Colonic mucosa (tissue), 4 donors: Measurements from ENCODE around the gene SCML2. TPM values are rescaled to one million over a fixed set of nuclear protein-coding genes. Genes with fewer than 3 reads are reported as not detected.
"Not testable (repeated sequence)": the region's sequence is repeated elsewhere in the genome, so short reads cannot be mapped to it uniquely, and the experiment has no call there.

Experiments used
- DNase-seq: peaks from one replicate; pipeline ENCODE4 v3.0.0-alpha.2; 2020
- H3K27ac ChIP-seq: fragments of 200-600 bp; one replicate; pipeline ENCODE4 v1.8.0; 2021
- H3K27me3 ChIP-seq: fragments of 200-600 bp; one replicate; pipeline ENCODE4 v1.8.0; 2021
- H3K36me3 ChIP-seq: fragments of 200-600 bp; one replicate; pipeline ENCODE4 v1.8.0; 2021
- H3K4me1 ChIP-seq: fragments of 200-600 bp; one replicate; pipeline ENCODE4 v1.8.0; 2021; ENCODE audit warnings: mild to moderate bottlenecking
- H3K4me3 ChIP-seq: fragments of 200-600 bp; one replicate; pipeline ENCODE4 v1.8.0; 2021
- H3K9ac ChIP-seq, 2 donors: one replicate each; pipeline ENCODE4 v1.7.0; 2013; ENCODE audit warnings: control low read depth in 2 of 2, low read depth in 2 of 2, low read length in 2 of 2
- H3K9me3 ChIP-seq: fragments of 200-600 bp; one replicate; pipeline ENCODE4 v1.8.0; 2021
- CTCF ChIP-seq: fragments of 200-600 bp; IDR thresholded peaks from one replicate; pipeline ENCODE4 v1.8.0; 2022; ENCODE audit warnings: antibody characterized with exemption, mild to moderate bottlenecking
- intact Hi-C: fragments of 100-400 bp; cut with DNase I; formaldehyde crosslinking; loops from one replicate; pipeline ENCODE4 v1.14.1; 2022
- total RNA-seq, 2 donors: library from RNA; stranded (reverse); fragmentation: NEBNext Ultra II Directional in 1 of 2; extraction: Animal tissue kit (Norgen Biotek cat#: 25700) in 1 of 2; gene quantifications; one replicate each; pipeline ENCODE4 v1.2.1, GENCODE V29; 2021
- donor health status: healthy.
- donor health status: DM: no; HTN: no; CAD: no.
- donor health status: DM: no; HTN: no; CAD: no.

Gene SCML2
- total RNA-seq, 2 donors from 2014 or later: 1.2 to 2.5 TPM

GRCh38 chrX:18377796-18378195, 23.3 kb upstream of the SCML2 start:
- peak; percentile 40 for TF ChIP-seq CTCF
- Histone ChIP-seq H3K9me3 (no peaks in the 10 kb centered on the region), H3K36me3 (no peaks in the 10 kb centered on the region), H3K27ac (no peak overlapping the region), H3K27me3 (no peaks in the 10 kb centered on the region), H3K9ac (no peak overlapping the region), H3K4me3 (no peak overlapping the region), H3K4me1 (no peaks in the 10 kb centered on the region)
- DNase-seq: no peak
- intact Hi-C loops: no loop called here

GRCh38 chrX:18375131-18375805, 20.8 kb upstream of the SCML2 start:
- H3K9me3 ChIP-seq, H3K27ac ChIP-seq, intact Hi-C loops, H3K27me3 ChIP-seq, H3K9ac ChIP-seq, H3K4me1 ChIP-seq, H3K4me3 ChIP-seq, DNase-seq, H3K36me3 ChIP-seq: not testable (repeated sequence)

GRCh38 chrX:18369096-18369495, 14.6 kb upstream of the SCML2 start:
- H3K27ac ChIP-seq, H3K27me3 ChIP-seq, H3K4me1 ChIP-seq, H3K9me3 ChIP-seq, H3K36me3 ChIP-seq, H3K4me3 ChIP-seq, intact Hi-C loops, H3K9ac ChIP-seq, DNase-seq: not testable (repeated sequence)

GRCh38 chrX:18368402-18368801, 13.9 kb upstream of the SCML2 start:
- no peaks in the 10 kb centered on the region for H3K27me3 ChIP-seq
- no peak overlapping the region for H3K27ac ChIP-seq
- no peak overlapping the region for H3K4me3 ChIP-seq
- no peak for DNase-seq
- H3K9ac ChIP-seq: no peak overlapping the region
- intact Hi-C loops: no loop called here
- no peaks in the 10 kb centered on the region for H3K9me3 ChIP-seq
- no peaks in the 10 kb centered on the region for H3K4me1 ChIP-seq
- no peak for TF ChIP-seq CTCF
- H3K36me3 ChIP-seq: no peaks in the 10 kb centered on the region

GRCh38 chrX:18360867-18361266, 6.4 kb upstream of the SCML2 start:
- Histone ChIP-seq H3K9me3 (no peaks in the 10 kb centered on the region), H3K9ac (no peak overlapping the region), H3K4me1 (no peaks in the 10 kb centered on the region), H3K36me3 (no peaks in the 10 kb centered on the region), H3K27me3 (no peaks in the 10 kb centered on the region), H3K27ac (no peak overlapping the region), H3K4me3 (no peak overlapping the region)
- no peak for TF ChIP-seq CTCF
- DNase-seq: no peak
- intact Hi-C loops: no loop called here

- Histone ChIP-seq H3K27ac (no peak overlapping the region), H3K9me3 (no peaks in the 10 kb centered on the region), H3K36me3 (no peaks in the 10 kb centered on the region), H3K4me1 (no peaks in the 10 kb centered on the region), H3K4me3 (peak overlapping the region; percentile 45), H3K27me3 (peaks cover 5% of the 10 kb centered on the region), H3K9ac (peak overlapping the region in 1 of 2 donors; percentile 66)
- TF ChIP-seq CTCF: no peak
- intact Hi-C loops: no loop called here
- DNase-seq: peak; percentile 22
Measured at GRCh38 chrX:18353931-18354368, 538 bp downstream of the SCML2 start.
